IPS DF 4.7 (cell line): ENCODE data around the gene FMNL2.

ENCODE experiments used
- DNase-seq: peaks from one replicate; pipeline ENCODE4 v3.0.0-alpha.2; 2013; ENCODE audit warnings: low spot score; ENCODE audit errors: extremely low read depth

The FMNL2 gene

GRCh38 chr2:152644189-152644873 lies 309.4 kb downstream of the FMNL2 start:
- DNase-seq: no peak

GRCh38 chr2:152646264-152646663 lies 311.3 kb downstream of the FMNL2 start:
- no peak for DNase-seq

GRCh38 chr2:152646775-152647174 lies 311.8 kb downstream of the FMNL2 start:
- DNase-seq: no peak

GRCh38 chr2:152647552-152647951 lies 312.6 kb downstream of the FMNL2 start:
- DNase-seq: no peak

GRCh38 chr2:152648336-152648735 lies 313.4 kb downstream of the FMNL2 start:
- no peak for DNase-seq

GRCh38 chr2:152649997-152650396 lies 315.0 kb downstream of the FMNL2 start:
- no peak for DNase-seq

GRCh38 chr2:152650768-152651371 lies 315.9 kb downstream of the FMNL2 start:
- no peak for DNase-seq

- no peak for DNase-seq
Measured at GRCh38 chr2:152651834-152652233, 316.9 kb downstream of the FMNL2 start.

GRCh38 chr2:152655880-152656279 lies 320.9 kb downstream of the FMNL2 start:
- no peak for DNase-seq

- DNase-seq: no peak
Measured at GRCh38 chr2:152657043-152657442, 322.1 kb downstream of the FMNL2 start.

GRCh38 chr2:152658221-152658620 lies 323.2 kb downstream of the FMNL2 start:
- no peak for DNase-seq

- no peak for DNase-seq
Measured at GRCh38 chr2:152661076-152661475, 326.1 kb downstream of the FMNL2 start.

GRCh38 chr2:152664725-152665124 lies 329.8 kb downstream of the FMNL2 start:
- DNase-seq: no peak

- DNase-seq: no peak
Measured at GRCh38 chr2:152674334-152674733, 339.4 kb downstream of the FMNL2 start.

GRCh38 chr2:152676461-152676860 lies 341.5 kb downstream of the FMNL2 start:
- DNase-seq: no peak

- no peak for DNase-seq
Measured at GRCh38 chr2:152678808-152679207, 343.8 kb downstream of the FMNL2 start.

GRCh38 chr2:152682663-152683062 lies 347.7 kb downstream of the FMNL2 start:
- DNase-seq: no peak

GRCh38 chr2:152683400-152683799 lies 348.4 kb downstream of the FMNL2 start:
- DNase-seq: no peak

- DNase-seq: no peak
Measured at GRCh38 chr2:152686321-152686720, 351.3 kb downstream of the FMNL2 start.

- no peak for DNase-seq
Measured at GRCh38 chr2:152693033-152693432, 358.1 kb downstream of the FMNL2 start.

- no peak for DNase-seq
Measured at GRCh38 chr2:152694161-152694661, 359.2 kb downstream of the FMNL2 start.

GRCh38 chr2:152695763-152696162 lies 360.8 kb downstream of the FMNL2 start:
- no peak for DNase-seq

GRCh38 chr2:152696476-152696875 lies 361.5 kb downstream of the FMNL2 start:
- no peak for DNase-seq
